Testis (tissue), 2 donors: Measurements from ENCODE around the gene SLC9A1.

Experiments used
- CTCF ChIP-seq, 3 experiments: fragments of 450-650 bp in 2 of 3; fragments of 200-600 bp in 1 of 3; sonication (generic) in 1 of 3; IDR thresholded peaks; one replicate each; pipeline ENCODE4 v1.5.1; 2016 to 2019; ENCODE audit warnings: antibody characterized with exemption in 3 of 3, mild to moderate bottlenecking in 2 of 3, moderate library complexity in 1 of 3
- POLR2A ChIP-seq: fragments of 450-650 bp; IDR thresholded peaks from one replicate; pipeline ENCODE4 v1.6.1; 2017; ENCODE audit warnings: antibody characterized with exemption, mild to moderate bottlenecking, moderate library complexity

GRCh38 chr1:27090911-27091310 is 64.0 kb downstream of the SLC9A1 start:
- no peak for TF ChIP-seq CTCF (IDR thresholded peaks at IDR 0.05)
- no peak for TF ChIP-seq POLR2A
